Measurements from ENCODE around the gene ADGRV1. TPM values are rescaled to one million over a fixed set of nuclear protein-coding genes. Genes with fewer than 3 reads are reported as not detected.
A peak's percentile ranks its signal among the peaks of the same experiment; 100 is the strongest.
"Not testable (repeated sequence)": the region's sequence is repeated elsewhere in the genome, so short reads cannot be mapped to it uniquely, and the experiment has no call there.

ADGRV1 gene
- total RNA-seq, 4 donors from 2014 or later, result 6.0 to 37.0 (median 10.6) TPM

GRCh38 chr5:91031402-91031752, 472.8 kb downstream of the ADGRV1 start:
- DNase-seq, result no peak
- Histone ChIP-seq H3K36me3 (no peaks in the 10 kb centered on the region), H3K4me3 (no peak overlapping the region), H3K27me3 (no peaks in the 10 kb centered on the region), H3K9me3 (no peaks in the 10 kb centered on the region), H3K27ac (no peak overlapping the region), H3K4me1 (peaks cover 7 to 37% (median 33%) of the 10 kb centered on the region in 4 donors)
- 80 to 94% methylated on average over 1 of the region's 1 CpG for WGBS, 2 donors (ENCODE audit: low coverage in 1 of 2)
- TF ChIP-seq EP300 (IDR thresholded peaks at IDR 0.05; ENCODE audit: low read depth) (no peak), CTCF (IDR thresholded peaks at IDR 0.05) (no peak), POLR2AphosphoS5 (IDR thresholded peaks at IDR 0.05) (no peak), POLR2A (IDR thresholded peaks at IDR 0.05) (no peak)
- intact Hi-C loops (cut with DNase I; ENCODE audit: low total_unique reads), result no loop called here
- in situ Hi-C loops (cut with MboI; ENCODE audit: low pct_ligation_motif_present in 1 of 4, low pct_unique_long_range_greater_than_20kb in 1 of 4, low sequenced_read_pairs in 3 of 4), result no loop called here

- DNase-seq, result no peak
- H3K4me1 ChIP-seq, result peaks cover 7 to 29% (median 28%) of the 10 kb centered on the region in 4 donors
- no peaks in the 10 kb centered on the region for H3K36me3 ChIP-seq
- no peak overlapping the region for H3K4me3 ChIP-seq
- no peak overlapping the region for H3K27ac ChIP-seq
- TF ChIP-seq POLR2AphosphoS5 (IDR thresholded peaks at IDR 0.05) (no peak), EP300 (IDR thresholded peaks at IDR 0.05; ENCODE audit: low read depth) (no peak), POLR2A (IDR thresholded peaks at IDR 0.05) (no peak), CTCF (IDR thresholded peaks at IDR 0.05) (no peak)
- no peaks in the 10 kb centered on the region for H3K9me3 ChIP-seq
- 87 to 88% methylated on average over 5 of the region's 5 CpGs for WGBS, 2 donors (ENCODE audit: low coverage in 1 of 2)
- intact Hi-C loops (cut with DNase I; ENCODE audit: low total_unique reads), result no loop called here
- no peaks in the 10 kb centered on the region for H3K27me3 ChIP-seq
- in situ Hi-C loops (cut with MboI; ENCODE audit: low pct_ligation_motif_present in 1 of 4, low pct_unique_long_range_greater_than_20kb in 1 of 4, low sequenced_read_pairs in 3 of 4), result no loop called here
Observed at GRCh38 chr5:91032125-91032524, 473.5 kb downstream of the ADGRV1 start.

- 55 to 57% methylated on average over 1 of the region's 1 CpG for WGBS, 2 donors (ENCODE audit: low coverage in 1 of 2)
- Histone ChIP-seq H3K4me1 (peaks cover 3 to 22% (median 21%) of the 10 kb centered on the region in 4 donors), H3K4me3 (no peak overlapping the region), H3K27ac (peak overlapping the region in 2 of 4 donors; percentile 45 to 74), H3K36me3 (no peaks in the 10 kb centered on the region), H3K27me3 (no peaks in the 10 kb centered on the region), H3K9me3 (no peaks in the 10 kb centered on the region)
- in situ Hi-C loops (cut with MboI; ENCODE audit: low pct_ligation_motif_present in 1 of 4, low pct_unique_long_range_greater_than_20kb in 1 of 4, low sequenced_read_pairs in 3 of 4), result no loop called here
- intact Hi-C loops (cut with DNase I; ENCODE audit: low total_unique reads), result no loop called here
- TF ChIP-seq POLR2A (IDR thresholded peaks at IDR 0.05) (no peak), EP300 (IDR thresholded peaks at IDR 0.05; ENCODE audit: low read depth) (no peak), CTCF (IDR thresholded peaks at IDR 0.05) (no peak), POLR2AphosphoS5 (IDR thresholded peaks at IDR 0.05) (no peak)
- peak; percentile 38 for DNase-seq
Observed at GRCh38 chr5:91033370-91033769, 474.8 kb downstream of the ADGRV1 start.

GRCh38 chr5:91038180-91038808, 479.7 kb downstream of the ADGRV1 start:
- Histone ChIP-seq H3K27me3 (no peaks in the 10 kb centered on the region), H3K36me3 (no peaks in the 10 kb centered on the region), H3K27ac (peak overlapping the region in 2 of 4 donors; percentile 26 to 42), H3K4me1 (peaks cover 13 to 28% (median 25%) of the 10 kb centered on the region in 4 donors), H3K4me3 (no peak overlapping the region), H3K9me3 (no peaks in the 10 kb centered on the region)
- peak; percentile 15 for DNase-seq
- intact Hi-C loops (cut with DNase I; ENCODE audit: low total_unique reads), result no loop called here
- TF ChIP-seq EP300 (IDR thresholded peaks at IDR 0.05; ENCODE audit: low read depth) (no peak), POLR2AphosphoS5 (IDR thresholded peaks at IDR 0.05) (peak; percentile 47 to 72 (median 72)), POLR2A (IDR thresholded peaks at IDR 0.05) (no peak)
- in situ Hi-C loops (cut with MboI; ENCODE audit: low pct_ligation_motif_present in 1 of 4, low pct_unique_long_range_greater_than_20kb in 1 of 4, low sequenced_read_pairs in 3 of 4), result no loop called here
- 50 to 57% methylated on average over 1 to 2 of the region's 2 CpGs for WGBS, 2 donors (ENCODE audit: low coverage in 1 of 2)

- H3K9me3 ChIP-seq; H3K27me3 ChIP-seq; intact Hi-C loops (cut with DNase I; ENCODE audit: low total_unique reads); in situ Hi-C loops (cut with MboI; ENCODE audit: low pct_ligation_motif_present in 1 of 4, low pct_unique_long_range_greater_than_20kb in 1 of 4, low sequenced_read_pairs in 3 of 4); H3K27ac ChIP-seq; H3K4me3 ChIP-seq; DNase-seq; H3K36me3 ChIP-seq: not testable (repeated sequence)
- 80 to 83% methylated on average over 1 of the region's 1 CpG for WGBS, 2 donors (ENCODE audit: low coverage in 1 of 2)
- H3K4me1 ChIP-seq, result peaks cover 13 to 30% (median 21%) of the 10 kb centered on the region in 4 donors
Observed at GRCh38 chr5:91041132-91041531, 482.5 kb downstream of the ADGRV1 start.
